H1 (cell line): ENCODE data around the gene MIA2.

Source experiments
- CBX8 ChIP-seq: fragments of 300-800, 300-1000 bp; sonication (generic); IDR thresholded peaks from 2 replicates; pipeline ENCODE4 v1.7.1; 2016; ENCODE audit warnings: low read depth, low read length, borderline replicate concordance
- POLR2A ChIP-seq, 2 experiments: IDR thresholded peaks; 1 replicate in 1 of 2; 2 replicates in 1 of 2; pipeline ENCODE4 v1.6.1; 2011; ENCODE audit warnings: low read depth in 2 of 2, low read length in 2 of 2, mild to moderate bottlenecking in 2 of 2; ENCODE audit errors: control extremely low read depth in 1 of 2
- POLR2AphosphoS5 ChIP-seq: IDR thresholded peaks from 2 replicates; pipeline ENCODE4 v1.6.1; 2011; ENCODE audit warnings: low read depth, low read length

DNA sequence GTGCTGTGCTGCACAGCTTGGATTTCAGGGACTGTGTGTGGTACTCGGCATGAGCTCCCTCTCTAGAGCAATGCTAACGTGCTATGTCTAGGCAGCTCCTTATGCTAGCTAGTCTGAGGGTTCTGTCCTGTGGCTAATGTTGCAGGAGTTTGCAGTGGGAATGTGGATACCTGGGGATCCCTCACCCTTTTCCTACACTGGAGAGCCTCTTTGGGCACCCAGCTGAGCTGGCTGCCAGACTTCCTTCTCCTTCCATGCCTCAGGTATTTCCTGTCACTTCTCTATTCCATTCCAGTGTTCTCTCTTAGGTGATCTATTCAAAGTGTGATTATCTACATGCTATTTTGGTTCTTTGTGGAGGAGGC lies 133.7 kb downstream of the MIA2 start:
- TF ChIP-seq POLR2AphosphoS5 (no peak), CBX8 (no peak), POLR2A (IDR thresholded peaks at IDR 0.05; ENCODE audit: control extremely low read depth in 1 of 2, low read depth in 2 of 2, low read length in 2 of 2) (no peak)
